Occipital lobe (tissue), 2 donors: ENCODE measurements around the gene B3GAT3. TPM values are rescaled to one million over a fixed set of nuclear protein-coding genes. Genes with fewer than 3 reads are reported as not detected.
A peak's percentile ranks its signal among the peaks of the same experiment; 100 is the strongest.
"Not testable (repeated sequence)": the region's sequence is repeated elsewhere in the genome, so short reads cannot be mapped to it uniquely, and the experiment has no call there.

Experiments
- DNase-seq: peaks from one replicate; lab custom pipeline; 2025; lab: John Stamatoyannopoulos, UW
- total RNA-seq: library from RNA; depleted of rRNA; stranded (reverse); fragments of >200 nt; gene quantifications from one replicate; pipeline ENCODE4 v1.2.3, GENCODE V29; 2014

The B3GAT3 gene
- total RNA-seq = 21.4 TPM

GRCh38 chr11:62621567-62622470 lies at the start of gene B3GAT3:
TSS of gene B3GAT3 (minus strand) at chr11:62621986. CDS start at chr11:62621947, 39 bp downstream.
- DNase-seq = peak; percentile 97

- DNase-seq = no peak
Measured at GRCh38 chr11:62671236-62671607, 49.4 kb upstream of the B3GAT3 start.

GRCh38 chr11:62669420-62670161 lies 47.8 kb upstream of the B3GAT3 start:
- DNase-seq = no peak

- DNase-seq = no peak
Measured at GRCh38 chr11:62667460-62667859, 45.7 kb upstream of the B3GAT3 start.

GRCh38 chr11:62666259-62666926 lies 44.6 kb upstream of the B3GAT3 start:
- no peak for DNase-seq

- peak; percentile 44 for DNase-seq
Measured at GRCh38 chr11:62665599-62666258, 43.9 kb upstream of the B3GAT3 start.

GRCh38 chr11:62665075-62665598 lies 43.4 kb upstream of the B3GAT3 start, which contains the start of the genes C11orf98 and CSKMT:
TSS of gene C11orf98 (minus strand) at chr11:62665210. CDS start at chr11:62665169, 41 bp downstream.
TSS of gene CSKMT (plus strand) at chr11:62665312. CDS start at chr11:62665880, 568 bp downstream.
- peak; percentile 97 for DNase-seq

GRCh38 chr11:62664405-62665074 lies 42.8 kb upstream of the B3GAT3 start:
- peak; percentile 53 for DNase-seq

GRCh38 chr11:62656796-62657429 lies 35.1 kb upstream of the B3GAT3 start:
- no peak for DNase-seq

GRCh38 chr11:62654297-62654696 lies 32.5 kb upstream of the B3GAT3 start:
- DNase-seq = no peak

- DNase-seq = no peak
Measured at GRCh38 chr11:62652161-62653006, 30.6 kb upstream of the B3GAT3 start.

- not testable (repeated sequence) for DNase-seq
Measured at GRCh38 chr11:62650283-62650682, 28.5 kb upstream of the B3GAT3 start.

- DNase-seq = no peak
Measured at GRCh38 chr11:62649486-62649885, 27.7 kb upstream of the B3GAT3 start.

GRCh38 chr11:62648967-62649364 lies 27.2 kb upstream of the B3GAT3 start:
- no peak for DNase-seq

GRCh38 chr11:62648185-62648966 lies 26.6 kb upstream of the B3GAT3 start:
- no peak for DNase-seq

- no peak for DNase-seq
Measured at GRCh38 chr11:62647609-62648005, 25.8 kb upstream of the B3GAT3 start.

GRCh38 chr11:62646825-62647608 lies 25.2 kb upstream of the B3GAT3 start:
- DNase-seq = no peak
